HCT116 (cell line): Measurements from ENCODE around the gene TASP1. TPM values are rescaled to one million over a fixed set of nuclear protein-coding genes. Genes with fewer than 3 reads are reported as not detected.

ENCODE experiments used
- ATAC-seq: fragments of 200-7000 bp; cut with Tn5 transposase; 2 replicates; pipeline ENCODE4 v1.9.1; 2020; ENCODE audit warnings: mild to moderate bottlenecking, moderate library complexity
- BruUV-seq: library from RNA; stranded (reverse); fragments of 400-500 nt; replicated peaks from 2 replicates; lab custom pipeline; 2021; lab: Mats Ljungman, UMichigan
- CTCF ChIA-PET: fragments of 300-600 bp; sonication (Branson Sonifier 250); formaldehyde crosslinking; loops from one replicate; lab custom pipeline; 2021; ENCODE audit warnings: antibody characterized with exemption; lab: Charles Lee
- POLR2A ChIA-PET: fragments of 300-600, 350-600 bp; sonication (Branson Sonifier 250); formaldehyde crosslinking; loops from one replicate; lab custom pipeline; 2021; ENCODE audit warnings: antibody characterized with exemption; lab: Charles Lee
- RAD21 ChIA-PET, 2 experiments: fragments of 300-600 bp; sonication (Branson Sonifier 250); formaldehyde crosslinking; loops; one replicate each; lab custom pipeline; 2023; ENCODE audit warnings: low total read pairs in 2 of 2; ENCODE audit not compliant: uncharacterized antibody in 2 of 2, unreplicated experiment in 2 of 2, low non-redundant PET in 1 of 2; lab: Charles Lee
- DNase-seq: peaks from one replicate; pipeline ENCODE4 v3.0.0-alpha.2; 2010; ENCODE audit warnings: low read depth, low spot score
- H2AFZ ChIP-seq: fragments of 200-600 bp; shearing (Covaris generic), sonication (generic); 2 replicates; pipeline ENCODE4 v1.6.1; 2017; ENCODE audit warnings: low read depth, mixed run types, mixed read lengths, antibody characterized with exemption, low read length; ENCODE audit not compliant: poor library complexity, severe bottlenecking
- H3K27ac ChIP-seq: 2 replicates; pipeline ENCODE4 v1.5.1; 2012; ENCODE audit warnings: low read depth, low read length
- H3K27me3 ChIP-seq: fragments of 200-600 bp; sonication (generic); 2 replicates; pipeline ENCODE4 v1.6.1; 2016; ENCODE audit warnings: mixed run types, low read length, mixed read lengths; ENCODE audit not compliant: insufficient read depth
- H3K36me3 ChIP-seq, 2 experiments: fragments of 200-500 bp in 1 of 2; fragments of 200-600 bp in 1 of 2; sonication (Bioruptor generic) in 1 of 2; sonication (generic) in 1 of 2; 2 replicates each; pipeline versions ENCODE4 v1.5.1 to v1.6.1; 2014 to 2016; ENCODE audit warnings: low read length in 2 of 2, inconsistent platforms in 1 of 2, mixed read lengths in 1 of 2, mixed run types in 1 of 2; ENCODE audit not compliant: insufficient read depth in 2 of 2, control insufficient read depth in 1 of 2
- H3K4me1 ChIP-seq, 2 experiments: fragments of 200-600 bp in 1 of 2; sonication (generic) in 1 of 2; 2 replicates each; pipeline versions ENCODE4 v1.5.1 to v1.6.1; 2012 to 2017; ENCODE audit warnings: low read length in 2 of 2, inconsistent platforms in 1 of 2, mild to moderate bottlenecking in 1 of 2, mixed read lengths in 1 of 2, mixed run types in 1 of 2, moderate library complexity in 1 of 2; ENCODE audit not compliant: insufficient read depth in 2 of 2, control insufficient read depth in 1 of 2
- H3K4me2 ChIP-seq: fragments of 200-600 bp; sonication (generic); 2 replicates; pipeline ENCODE4 v1.6.1; 2017; ENCODE audit warnings: mixed run types, low read length, mixed read lengths
- H3K4me3 ChIP-seq, 2 experiments: fragments of 200-600 bp in 1 of 2; sonication (generic) in 1 of 2; replicated peaks in 1 of 2; 2 replicates each; pipeline ENCODE4 v1.5.1; 2011 to 2016; ENCODE audit warnings: low read length in 2 of 2, control low read depth in 1 of 2, low read depth in 1 of 2, mild to moderate bottlenecking in 1 of 2, mixed read lengths in 1 of 2, mixed run types in 1 of 2
- H3K79me2 ChIP-seq: fragments of 200-600 bp; sonication (generic); 2 replicates; pipeline ENCODE4 v1.6.1; 2017; ENCODE audit warnings: mild to moderate bottlenecking, mixed run types, low read length, moderate library complexity, mixed read lengths; ENCODE audit not compliant: insufficient read depth
- H3K9ac ChIP-seq: fragments of 200-600 bp; sonication (generic); 2 replicates; pipeline ENCODE4 v1.6.1; 2016; ENCODE audit warnings: low read length, mixed read lengths
- H3K9me2 ChIP-seq: fragments of 200-600 bp; sonication (generic), shearing (Covaris generic); 2 replicates; pipeline ENCODE4 v1.6.1; 2017; ENCODE audit warnings: mixed run types, mild to moderate bottlenecking, moderate library complexity; ENCODE audit not compliant: insufficient read depth
- H3K9me3 ChIP-seq, 2 experiments: fragments of 200-500 bp in 1 of 2; fragments of 200-600 bp in 1 of 2; sonication (Bioruptor generic) in 1 of 2; sonication (generic) in 1 of 2; 2 replicates each; pipeline ENCODE4 v1.6.1; 2014 to 2017; ENCODE audit warnings: low read length in 2 of 2, mixed read lengths in 2 of 2, inconsistent platforms in 1 of 2, low read depth in 1 of 2, mild to moderate bottlenecking in 1 of 2, mixed run types in 1 of 2, moderate library complexity in 1 of 2; ENCODE audit not compliant: control insufficient read depth in 1 of 2, insufficient read depth in 1 of 2
- H4K20me1 ChIP-seq: fragments of 200-600 bp; sonication (generic), shearing (Covaris generic); 2 replicates; pipeline ENCODE4 v1.6.1; 2017; ENCODE audit warnings: mixed run types, mild to moderate bottlenecking, moderate library complexity; ENCODE audit not compliant: insufficient read depth
- ATF3 ChIP-seq: IDR thresholded peaks from 2 replicates; pipeline ENCODE4 v1.6.1; 2012
- CEBPB ChIP-seq: IDR thresholded peaks from 2 replicates; pipeline ENCODE4 v1.6.1; 2012; ENCODE audit warnings: low read depth
- EGR1 ChIP-seq: IDR thresholded peaks from 2 replicates; pipeline ENCODE4 v1.6.1; 2012; ENCODE audit warnings: low read depth
- MAX ChIP-seq: IDR thresholded peaks from 2 replicates; pipeline ENCODE4 v1.6.1; 2012
- RAD21 ChIP-seq: IDR thresholded peaks from 2 replicates; pipeline ENCODE4 v1.6.1; 2012; ENCODE audit warnings: low read depth, mild to moderate bottlenecking
- intact Hi-C: fragments of 100-400 bp; cut with micrococcal nuclease; formaldehyde crosslinking; loops from 2 replicates; pipeline ENCODE4 v1.10.0; 2022
- total RNA-seq: library from RNA; stranded (reverse); gene quantifications from one replicate; pipeline ENCODE4 v1.2.1, GENCODE V29; 2021; ENCODE audit not compliant: unreplicated experiment

The TASP1 gene
- total RNA-seq, 1 experiment from 2014 or later: 19.1 TPM

DNA sequence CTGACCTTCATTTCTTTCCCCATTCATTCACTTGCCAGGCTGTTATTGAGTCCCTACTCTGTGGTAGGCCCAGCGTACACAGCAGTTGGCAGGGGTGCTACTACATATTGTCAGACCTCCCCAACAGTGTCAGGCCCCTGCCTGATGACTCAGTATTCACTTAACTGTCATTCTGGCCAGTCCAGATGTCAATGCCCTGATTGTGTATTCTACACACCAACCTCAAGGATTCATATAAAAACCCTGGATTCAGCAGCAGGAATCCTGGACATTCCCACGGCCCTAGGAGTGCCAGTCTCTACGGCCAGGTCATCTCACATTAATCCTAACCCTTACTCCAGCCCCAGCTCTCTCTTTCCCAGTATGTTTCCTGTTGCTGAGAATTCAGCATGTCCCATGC lies 151.5 kb downstream of the TASP1 start:
- no peak overlapping the region for H3K4me3 ChIP-seq
- BruUV-seq: no TSS peak
- ATAC-seq: no peak

GRCh38 chr20:13486694-13487093 lies 152.0 kb downstream of the TASP1 start:
- DNase-seq: no peak
- CTCF ChIA-PET: interaction anchor here (1.1 kb wide), 1 partner anchor 60 kb away, joined by 3 read pairs; no protein-coding TSS in a partner anchor
- H3K36me3 ChIP-seq: peaks cover 0 to 2% of the 10 kb centered on the region in 2 experiments; a peak in 2 of 4 replicates

More for the DNA sequence above, 151.5 kb downstream of the TASP1 start:
- Histone ChIP-seq H3K9me2 (no peaks in the 10 kb centered on the region), H3K9me3 (no peaks in the 10 kb centered on the region), H2AFZ (no peak overlapping the region), H3K36me3 (peaks cover 0 to 2% of the 10 kb centered on the region in 2 experiments; a peak in 1 of 4 replicates), H4K20me1 (no peaks in the 10 kb centered on the region), H3K27ac (no peak overlapping the region), H3K4me1 (no peaks in the 10 kb centered on the region), H3K79me2 (no peaks in the 10 kb centered on the region), H3K4me2 (no peak overlapping the region), H3K27me3 (no peaks in the 10 kb centered on the region), H3K9ac (no peak overlapping the region)
- TF ChIP-seq RAD21: no peak
- TF ChIP-seq MAX: no peak
- TF ChIP-seq ATF3: no peak
- intact Hi-C loops: no loop called here
- RAD21 ChIA-PET: no interaction called here
- POLR2A ChIA-PET: no interaction called here
- CTCF ChIA-PET: interaction anchor here (1.1 kb wide), 1 partner anchor 59 kb away, joined by 3 read pairs; no protein-coding TSS in a partner anchor
- no peak for DNase-seq

More at GRCh38 chr20:13486694-13487093, 152.0 kb downstream of the TASP1 start:
- RAD21 ChIA-PET: no interaction called here
- Histone ChIP-seq H3K4me1 (no peaks in the 10 kb centered on the region), H3K4me3 (no peak overlapping the region), H3K9ac (no peak overlapping the region), H3K4me2 (no peak overlapping the region), H4K20me1 (no peaks in the 10 kb centered on the region), H3K79me2 (no peaks in the 10 kb centered on the region), H3K27me3 (no peaks in the 10 kb centered on the region)
- intact Hi-C loops: no loop called here
- TF ChIP-seq EGR1 (no peak), CEBPB (no peak)
- TF ChIP-seq, all 23 proteins: peak for 0
- no TSS peak for BruUV-seq
- H3K27ac ChIP-seq: no peak overlapping the region
- no peak overlapping the region for H2AFZ ChIP-seq
- POLR2A ChIA-PET: no interaction called here
- no peaks in the 10 kb centered on the region for H3K9me3 ChIP-seq
- H3K9me2 ChIP-seq: no peaks in the 10 kb centered on the region
- no peak for ATAC-seq
